OCI-LY3 (cell line): ENCODE results near the gene SLC4A5.

ENCODE experiments used
- CTCF ChIP-seq: fragments of 200-600, 300-600 bp; sonication (generic); IDR thresholded peaks from 2 replicates; pipeline ENCODE4 v1.5.1; 2014; ENCODE audit warnings: antibody characterized with exemption, low read length, low read depth
- EZH2phosphoT487 ChIP-seq: fragments of 200-600 bp; shearing (Covaris generic); IDR thresholded peaks from 2 replicates; pipeline ENCODE4 v1.6.1; 2018; ENCODE audit warnings: antibody characterized with exemption, mixed run types, low read depth

- no peak for TF ChIP-seq CTCF
- no peak for TF ChIP-seq EZH2phosphoT487
These were observed 98.9 kb downstream of the SLC4A5 start for GRCh38 chr2:74244286-74244685.
